DMS53 treated with DMSO at 0.1 percent for 48 hours (cell line): Measurements from ENCODE around the gene KRT24.
"Not testable (repeated sequence)": the region's sequence is repeated elsewhere in the genome, so short reads cannot be mapped to it uniquely, and the experiment has no call there.

Experiments used
- DNase-seq: peaks from one replicate; lab custom pipeline; 2025; ENCODE audit not compliant: unreplicated experiment; lab: John Stamatoyannopoulos, UW

Gene KRT24

DNA sequence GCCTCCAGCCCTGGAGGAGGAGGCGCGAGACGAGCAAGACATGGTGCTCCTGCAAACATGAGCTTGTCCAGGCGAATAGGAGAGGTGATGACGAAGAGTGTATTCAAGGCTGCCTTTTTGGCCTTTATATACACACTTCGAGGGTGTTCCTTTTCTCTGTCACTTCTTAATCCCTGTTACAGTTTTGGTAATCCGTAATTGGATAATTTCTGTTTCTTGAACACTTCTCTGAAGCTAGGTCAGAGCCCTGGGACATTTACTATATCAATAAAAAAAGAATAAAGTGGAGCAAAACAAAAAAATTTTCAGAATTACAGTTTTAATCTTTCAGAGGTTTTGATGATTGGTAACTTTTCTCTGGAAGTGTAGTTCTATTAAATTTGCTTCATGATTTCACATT is at the start of gene KRT24:
Gene KRT24, minus strand, starts transcription at position 101 of the 400 bp plus-strand sequence. Its CDS starts 59 bp downstream, at position 42.
- DNase-seq = no peak

DNA sequence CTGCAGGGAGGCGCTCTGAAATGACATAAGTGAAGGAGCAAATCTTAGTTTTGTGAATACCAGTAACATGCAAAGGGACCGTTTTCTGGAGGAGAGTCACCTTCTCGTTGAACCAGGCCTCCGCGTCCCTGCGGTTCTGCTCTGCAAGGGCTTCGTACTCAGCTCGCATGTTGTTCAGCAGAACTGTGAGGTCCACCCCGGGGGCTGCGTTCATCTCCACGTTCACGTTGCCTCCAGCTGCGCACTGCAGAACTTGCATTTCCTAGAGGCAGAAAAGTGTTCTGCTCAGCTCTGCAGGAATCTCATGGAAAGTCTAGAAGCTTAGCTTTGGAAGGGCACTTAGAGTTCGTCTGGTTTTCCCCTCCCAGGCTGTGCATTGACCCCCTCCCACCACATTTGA is 47.5 kb upstream of the KRT24 start:
- no peak for DNase-seq

DNA sequence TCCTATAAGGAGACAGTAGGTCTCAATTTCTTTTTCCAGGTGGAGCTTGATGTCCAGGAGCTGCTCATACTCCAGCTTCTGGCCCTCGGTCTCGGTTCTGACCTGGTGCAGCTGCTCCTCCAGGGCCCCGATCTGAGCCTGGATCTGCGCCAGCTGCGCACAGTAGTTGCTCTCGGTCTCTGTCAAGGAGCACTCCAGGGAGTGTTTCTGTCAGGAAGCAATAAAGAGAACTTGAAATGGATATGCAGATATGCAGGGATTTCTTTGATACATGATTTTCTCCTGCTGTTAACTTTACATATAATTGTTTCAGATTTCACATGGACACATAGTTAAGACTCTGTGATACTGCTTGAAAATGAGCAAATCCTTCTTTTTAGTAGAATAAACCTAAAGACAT is 46.8 kb upstream of the KRT24 start:
- no peak for DNase-seq

DNA sequence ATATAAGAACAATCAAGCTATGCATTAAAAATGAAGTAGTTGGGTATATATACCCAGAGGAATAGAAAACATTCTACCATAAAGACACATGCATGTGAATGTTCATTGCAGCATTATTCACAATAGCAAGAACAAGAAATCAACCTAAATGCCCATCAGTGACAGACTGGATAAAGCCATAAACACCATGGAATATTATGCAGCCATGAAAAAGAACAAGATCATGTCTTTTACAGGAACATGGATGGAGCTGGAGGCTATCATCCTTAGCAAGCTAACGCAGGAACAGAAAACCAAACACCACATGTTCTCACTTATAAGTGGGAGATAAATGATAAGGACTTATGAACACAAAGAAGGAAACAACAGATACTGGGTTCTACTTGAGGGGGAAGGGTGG is 45.1 kb upstream of the KRT24 start:
- DNase-seq = not testable (repeated sequence)

DNA sequence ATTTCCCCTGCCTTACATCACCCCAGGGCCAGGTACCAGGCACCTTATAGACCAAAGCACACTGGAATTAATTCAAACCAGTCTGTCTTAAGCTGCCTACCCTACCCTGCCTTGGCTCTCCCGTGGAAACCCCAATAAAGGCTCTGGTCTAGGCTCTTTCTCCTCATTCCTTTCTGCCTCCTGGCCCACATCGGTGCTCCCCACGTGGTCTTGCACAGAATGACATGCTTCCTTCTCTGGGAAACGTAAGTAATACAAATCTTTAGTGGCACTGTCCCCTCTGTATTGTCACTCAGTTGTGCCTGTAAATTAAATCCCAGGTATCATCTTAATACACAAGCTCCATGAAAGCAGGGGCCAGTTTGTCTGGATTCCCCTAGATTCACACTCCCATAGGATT is 35.0 kb upstream of the KRT24 start:
- DNase-seq = no peak

DNA sequence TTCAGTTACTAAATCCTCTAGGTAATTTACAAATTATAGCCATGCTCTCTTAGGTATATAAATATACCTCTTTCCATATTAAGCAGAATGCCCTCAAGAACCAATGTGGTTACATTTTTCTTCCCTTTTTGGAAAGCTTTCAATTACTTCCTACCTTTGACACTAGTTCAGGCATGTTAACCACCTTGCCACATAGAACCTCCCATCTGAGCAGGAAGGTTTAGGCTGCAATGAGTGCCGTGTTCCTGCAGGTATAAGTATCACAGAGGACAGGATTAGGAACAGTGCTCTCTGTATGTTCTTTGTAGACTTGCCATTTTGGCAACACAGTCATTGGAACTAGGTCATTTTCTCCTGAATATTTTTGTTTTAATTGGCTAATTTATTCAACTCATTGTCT is 31.5 kb upstream of the KRT24 start:
- no peak for DNase-seq

DNA sequence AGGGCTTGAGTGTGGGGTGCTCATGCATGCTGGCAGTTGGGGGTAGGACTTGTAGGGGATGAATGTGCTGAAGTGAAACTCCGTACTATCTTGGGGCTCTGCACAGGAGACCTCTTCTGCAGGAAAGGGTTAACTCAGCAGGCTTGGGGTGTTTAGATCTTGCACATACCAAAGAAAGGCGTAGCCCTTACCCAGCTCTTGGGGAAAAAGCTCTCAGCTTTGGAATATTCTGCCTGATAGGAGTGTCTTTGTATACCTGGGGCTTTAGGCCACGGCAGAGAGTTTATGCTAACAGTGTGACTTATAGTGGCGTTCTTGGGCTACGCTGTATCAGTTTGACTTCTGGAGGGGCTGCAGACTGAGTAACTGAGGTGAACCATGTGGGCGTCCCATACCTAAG is 30.5 kb upstream of the KRT24 start:
- DNase-seq = no peak

DNA sequence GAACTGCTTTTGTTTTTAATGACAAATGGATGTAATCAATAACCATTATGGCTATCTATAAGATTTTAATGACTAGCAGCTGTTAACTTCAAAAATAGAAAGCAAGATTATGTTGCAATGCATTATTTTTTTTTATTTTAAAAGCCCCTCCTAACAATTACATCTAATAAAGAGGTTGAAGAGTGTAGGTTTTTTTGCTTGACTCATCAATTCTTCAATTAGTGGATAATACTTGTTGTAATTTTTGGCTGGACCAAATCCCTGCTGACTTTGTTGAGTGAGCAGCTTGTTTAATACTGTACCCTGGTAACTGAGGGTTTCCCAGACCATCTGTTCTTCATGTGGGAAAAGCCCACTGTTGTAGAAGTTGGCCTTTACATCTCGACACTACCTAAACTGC is 27.4 kb upstream of the KRT24 start:
- DNase-seq = no peak

DNA sequence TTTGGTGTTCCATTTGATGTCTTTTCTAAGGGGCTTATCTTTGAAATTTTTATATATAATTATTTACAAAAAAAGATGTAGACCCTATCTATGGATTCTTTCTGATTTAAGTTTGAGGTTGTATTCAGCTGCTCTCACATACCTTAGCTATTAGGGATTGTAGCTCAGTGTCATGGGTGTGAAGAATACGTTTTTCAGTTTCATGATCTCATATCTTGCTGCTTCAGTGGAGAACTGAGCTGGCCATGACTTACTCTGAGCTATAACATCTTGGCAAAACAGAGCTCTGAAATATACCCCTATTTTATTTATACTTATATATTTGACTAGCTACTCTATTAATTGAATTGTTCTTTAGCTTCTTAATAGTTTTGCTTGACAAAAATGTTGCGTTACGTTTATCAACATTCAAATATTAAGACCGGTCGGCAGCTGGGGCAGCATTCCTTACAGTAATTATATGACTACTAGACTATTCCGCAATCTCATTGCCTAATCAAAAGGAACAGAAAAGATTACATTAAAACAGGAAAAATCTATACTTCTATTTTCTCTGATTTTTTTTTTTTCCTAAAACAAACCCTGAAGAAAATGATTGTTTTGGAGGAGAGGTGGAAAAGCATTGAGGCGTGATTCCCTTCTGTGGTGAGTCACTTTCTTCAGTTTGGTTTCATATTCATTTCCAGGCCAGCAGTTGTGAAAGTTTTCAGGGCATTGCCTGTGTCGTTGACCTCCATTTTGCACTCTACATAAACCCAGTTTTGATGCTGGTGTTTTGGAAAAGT is 24.1 kb upstream of the KRT24 start:
- DNase-seq = no peak

DNA sequence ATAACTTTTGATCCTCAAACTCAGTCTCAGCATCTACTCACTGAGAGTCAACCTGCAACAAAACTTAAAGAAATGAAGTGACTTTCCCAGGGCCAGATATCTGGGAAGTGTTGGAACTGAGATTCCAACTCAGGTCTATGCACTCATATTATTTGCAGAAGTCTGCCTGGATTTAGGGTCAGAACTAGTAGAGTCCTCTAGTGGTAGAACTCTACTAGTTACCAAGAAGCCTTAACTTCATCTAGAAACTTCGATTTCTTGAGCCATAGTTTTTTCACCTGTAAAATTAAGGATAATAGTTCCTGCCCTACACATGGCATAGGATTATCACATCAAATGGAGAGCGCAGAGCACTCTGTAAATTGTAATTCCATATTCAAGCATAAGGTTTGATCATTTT is 23.4 kb upstream of the KRT24 start:
- DNase-seq = no peak

DNA sequence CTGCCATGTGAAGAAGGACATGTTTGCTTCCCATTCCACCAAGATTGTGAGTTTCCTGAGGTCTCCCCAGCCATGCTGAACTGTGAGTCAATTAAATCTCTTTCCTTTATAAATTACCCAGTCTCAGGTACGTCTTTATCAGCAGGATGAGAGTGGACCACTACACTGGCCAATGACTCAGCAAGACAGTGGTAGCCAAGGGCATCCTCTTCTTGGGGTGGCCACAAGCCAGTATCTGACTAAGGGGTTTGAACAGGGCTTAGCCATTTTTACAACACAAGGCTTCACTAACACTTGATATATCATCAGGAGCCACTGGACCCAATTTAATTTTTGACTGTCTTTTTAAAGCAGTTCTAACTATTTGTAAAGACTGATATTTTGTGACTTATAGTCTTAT is 21.1 kb upstream of the KRT24 start:
- no peak for DNase-seq

DNA sequence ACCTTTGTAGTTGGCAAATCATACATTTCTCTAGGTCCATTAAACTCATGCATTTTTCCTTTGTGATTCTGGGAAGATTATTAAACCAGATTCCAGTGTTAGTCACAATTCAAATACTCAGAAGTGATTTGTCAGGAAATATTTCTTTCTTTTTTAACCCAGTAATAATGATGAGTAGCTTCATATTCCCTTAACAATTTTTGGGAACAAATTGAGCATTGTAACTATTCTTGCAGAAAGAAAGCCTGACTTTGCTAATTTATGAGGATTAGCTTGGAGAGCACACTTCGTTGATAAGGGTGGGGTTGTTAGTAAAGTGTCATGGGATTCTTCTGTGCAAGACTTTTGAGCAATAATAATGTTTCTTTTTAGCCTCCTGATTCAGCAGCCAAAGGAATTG is 18.7 kb upstream of the KRT24 start:
- no peak for DNase-seq

DNA sequence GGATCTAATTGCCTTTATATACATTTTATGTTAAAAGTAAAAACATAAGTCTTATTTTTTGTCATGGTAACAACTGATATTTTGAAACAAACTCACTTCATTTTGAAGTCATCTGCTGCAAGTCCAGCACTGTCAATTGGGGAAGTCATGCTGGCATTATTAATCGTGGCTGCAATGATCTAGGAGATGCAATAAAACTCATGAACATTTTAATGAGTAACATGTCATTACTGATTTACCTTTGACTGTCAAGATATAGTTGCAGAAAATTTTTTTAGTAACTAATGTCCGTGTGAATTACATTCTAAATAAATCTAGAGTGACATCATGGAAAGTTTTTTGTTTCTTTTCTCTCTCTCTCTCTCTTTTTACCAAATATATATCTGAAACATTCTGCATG is 17.3 kb upstream of the KRT24 start:
- no peak for DNase-seq

DNA sequence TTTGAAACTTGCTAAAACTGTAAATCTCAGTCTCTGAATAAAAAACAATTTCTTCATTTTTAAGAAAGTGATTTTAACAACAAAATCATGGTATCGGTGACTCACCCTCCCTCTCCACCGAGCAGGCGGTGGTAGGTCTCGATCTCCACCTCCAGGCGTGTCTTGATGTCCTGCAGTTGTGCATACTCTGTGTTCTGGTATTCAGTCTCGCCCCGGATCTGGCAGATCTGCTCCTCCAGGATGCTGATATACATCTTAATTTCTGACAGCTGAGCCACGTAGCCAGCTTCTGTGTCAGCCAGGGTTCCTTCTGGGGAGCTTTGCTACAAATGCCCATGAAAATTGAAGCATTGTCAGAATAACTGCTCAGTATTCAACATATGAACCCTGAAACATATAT is 15.4 kb upstream of the KRT24 start:
- DNase-seq = no peak

DNA sequence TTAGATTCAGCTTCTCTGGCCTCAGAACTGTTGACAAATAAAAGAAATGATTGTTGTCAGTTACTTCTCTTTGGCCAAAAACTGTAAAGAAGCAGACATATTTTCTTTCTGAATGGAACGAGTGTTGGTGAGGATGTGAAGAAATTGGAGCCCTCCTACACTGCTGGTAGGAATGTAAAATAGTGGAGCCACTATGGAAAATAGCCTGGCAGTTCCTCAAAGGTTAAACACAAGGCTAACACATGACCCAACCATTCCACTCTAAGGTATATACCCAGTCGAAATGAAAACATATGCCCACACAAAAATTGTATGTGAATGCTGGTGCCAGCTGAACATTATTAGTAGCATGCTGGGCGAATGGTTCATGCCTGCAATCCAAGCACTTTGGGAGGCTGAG is 14.2 kb upstream of the KRT24 start:
- DNase-seq = no peak

DNA sequence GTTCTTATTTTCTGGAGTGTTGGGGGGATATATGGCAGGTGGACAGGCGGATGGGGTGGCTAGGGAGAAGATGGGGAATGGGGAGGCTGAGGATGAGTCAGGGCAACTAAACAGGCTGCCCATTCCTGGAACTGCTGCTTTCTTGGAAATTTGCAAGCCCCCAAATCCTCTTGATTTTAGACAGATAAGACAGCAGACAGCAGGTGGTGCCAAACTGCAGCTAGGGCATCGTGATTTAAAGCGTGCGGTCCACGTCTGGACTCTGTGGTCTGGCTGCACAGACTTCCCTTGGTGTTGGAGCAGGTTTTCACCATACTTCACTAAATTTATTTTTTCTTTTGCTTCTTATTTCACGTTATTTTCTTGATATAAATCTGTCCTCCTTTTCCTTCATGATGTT is 10.9 kb upstream of the KRT24 start:
- DNase-seq = no peak

DNA sequence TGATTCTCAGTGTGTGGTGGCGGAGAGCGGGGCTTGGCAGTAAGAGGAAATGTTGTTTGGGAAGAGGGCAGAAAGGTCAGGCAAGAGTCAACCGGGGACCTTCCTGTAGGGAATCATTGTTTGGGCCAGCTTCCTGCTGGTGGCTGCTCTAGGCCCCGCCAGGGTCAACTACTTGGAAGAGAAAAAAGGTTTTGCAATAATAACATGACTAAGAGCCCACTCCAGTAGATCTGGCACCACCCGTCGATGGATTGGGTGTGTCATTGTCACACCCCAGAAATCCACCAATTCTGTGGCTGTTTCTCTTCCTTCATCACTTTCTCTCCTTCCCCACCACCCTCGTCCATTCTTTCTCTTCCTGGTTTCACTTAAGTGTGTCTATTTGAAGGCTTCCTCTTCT is 4.2 kb upstream of the KRT24 start:
- DNase-seq = no peak

DNA sequence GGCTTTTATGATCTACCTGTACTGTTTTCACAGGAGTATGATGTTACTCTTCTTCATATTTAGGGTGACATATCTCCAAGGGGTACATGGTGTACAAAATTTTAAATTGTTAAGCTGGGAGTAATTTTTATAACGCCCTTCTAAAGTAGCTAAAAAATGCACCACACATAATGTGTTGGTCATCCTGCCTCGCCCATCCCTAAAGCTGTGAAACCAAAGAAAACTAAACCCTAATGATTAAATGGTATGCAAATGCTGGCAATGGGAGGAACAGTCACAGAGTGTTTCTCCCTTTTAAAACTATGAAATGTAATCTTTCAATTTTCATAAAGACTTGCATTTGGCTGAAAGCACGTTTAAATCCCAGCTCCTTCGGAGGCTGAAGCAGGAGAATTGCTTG is 2.0 kb upstream of the KRT24 start:
- no peak for DNase-seq

DNA sequence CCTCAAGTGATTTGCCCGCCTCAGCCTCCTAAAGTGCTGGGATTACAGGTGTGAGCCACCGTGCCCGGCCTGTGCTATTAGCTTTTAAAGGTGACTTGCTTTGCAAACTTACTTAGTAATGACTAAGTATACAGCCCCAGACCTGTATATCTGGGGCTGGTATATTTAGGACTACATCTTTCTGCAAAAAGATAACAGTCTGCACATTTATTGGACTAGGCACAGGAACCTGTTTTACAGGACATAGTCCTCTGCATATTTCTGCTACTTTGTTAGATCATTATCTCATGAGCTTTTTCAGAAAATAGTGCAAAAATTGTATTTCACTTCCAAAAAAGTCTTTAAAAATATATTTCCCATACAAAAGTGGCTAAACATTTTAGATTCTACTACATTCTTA is 1.3 kb downstream of the KRT24 start:
- no peak for DNase-seq

DNA sequence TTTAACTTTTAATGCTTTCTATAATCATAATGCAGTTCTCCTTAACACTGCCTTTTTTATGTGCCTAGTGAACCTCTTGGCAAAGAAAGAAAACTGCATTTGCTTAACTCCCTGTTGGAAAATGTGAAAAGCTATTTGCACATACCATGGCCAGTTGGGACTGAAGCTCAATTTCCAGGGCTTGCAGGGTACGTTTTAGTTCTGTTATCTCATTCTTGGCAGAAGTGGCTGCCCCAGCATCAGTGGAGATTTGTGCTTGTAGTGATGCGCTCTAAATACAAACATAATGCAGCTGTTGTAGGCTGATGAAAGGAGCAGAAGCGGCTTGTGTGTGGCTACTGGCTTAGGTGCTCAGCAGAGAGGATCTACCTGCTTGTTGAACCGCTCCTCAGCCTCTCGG is 3.7 kb downstream of the KRT24 start:
- no peak for DNase-seq

DNA sequence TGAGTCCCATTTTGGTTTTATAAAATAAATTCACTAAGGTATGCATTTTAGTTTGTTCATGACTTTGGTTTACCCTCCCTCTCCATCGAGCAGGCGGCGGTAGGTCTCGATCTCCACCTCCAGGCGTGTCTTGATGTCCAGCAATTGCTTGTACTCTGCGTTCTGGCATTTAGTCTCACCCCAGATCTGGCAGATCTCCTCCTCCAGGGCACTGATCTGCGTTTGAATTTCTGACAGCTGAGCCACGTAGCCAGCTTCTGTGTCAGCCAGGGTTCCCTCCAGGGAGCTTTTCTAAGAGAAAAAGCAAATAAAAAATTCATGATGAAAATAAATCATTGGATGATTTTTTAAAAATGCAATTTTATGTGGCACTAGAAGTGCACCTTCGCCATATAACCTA is 4.2 kb downstream of the KRT24 start:
- DNase-seq = no peak

DNA sequence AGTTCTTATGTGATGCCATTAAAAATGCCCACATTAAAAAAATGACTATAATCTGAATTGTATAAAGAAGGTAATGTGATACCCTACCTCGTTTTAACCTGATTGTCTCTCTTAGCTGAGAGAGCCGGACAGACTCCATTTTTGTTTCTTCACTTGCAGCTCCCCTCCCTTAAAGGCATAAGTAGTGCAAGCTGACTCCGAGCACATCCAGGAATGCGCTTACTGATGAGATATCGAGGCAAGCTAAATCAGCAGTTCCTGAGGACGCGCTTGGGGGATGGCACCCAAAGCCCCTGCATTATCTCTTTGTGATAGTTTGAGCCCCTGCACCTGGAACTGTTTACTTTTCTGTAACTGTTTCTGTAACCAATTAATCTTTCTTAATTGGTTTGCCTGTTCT is 6.3 kb downstream of the KRT24 start:
- DNase-seq = no peak

DNA sequence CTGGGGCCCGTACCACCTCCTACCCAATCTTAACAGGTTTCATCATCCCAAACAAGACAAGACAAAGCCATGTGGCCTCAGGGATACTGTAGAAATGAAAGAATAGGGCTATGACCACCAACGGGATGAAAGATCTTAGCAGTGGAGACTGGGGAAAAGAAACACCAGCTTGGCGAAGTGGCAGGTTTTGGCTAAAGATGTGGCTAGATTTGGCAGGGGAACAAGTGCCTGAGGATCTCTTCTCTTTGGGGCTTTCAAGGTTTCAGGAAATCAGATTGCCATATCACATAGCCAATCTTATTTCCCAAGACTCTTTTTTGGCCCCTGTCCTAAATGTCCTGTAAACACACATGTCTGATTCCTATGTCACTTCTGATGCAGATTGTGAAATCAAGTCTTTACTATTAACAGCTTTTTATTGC is 6.9 kb downstream of the KRT24 start:
- DNase-seq = no peak
